GM12878 (cell line): Measurements from ENCODE around the gene GRIK5. TPM values are rescaled to one million over a fixed set of nuclear protein-coding genes. Genes with fewer than 3 reads are reported as not detected.

Experiments used
- ATAC-seq: fragments of 200-7000 bp; cut with Tn5 transposase; 3 replicates; pipeline ENCODE4 v1.9.1; 2020; ENCODE audit warnings: mild to moderate bottlenecking, moderate library complexity
- BruUV-seq: library from RNA; stranded (reverse); fragments of 400-500 nt; replicated peaks from 2 replicates; lab custom pipeline; 2021; lab: Mats Ljungman, UMichigan
- CTCF ChIA-PET: fragments of 300-600 bp; sonication (Branson Sonifier 250); formaldehyde crosslinking; extraction: SDS; loops from one replicate; lab custom pipeline; 2021; ENCODE audit warnings: inconsistent platforms; lab: Yijun Ruan, JAX
- POLR2A ChIA-PET: fragments of 350-600 bp; formaldehyde crosslinking; extraction: SDS; loops from one replicate; lab custom pipeline; 2021; ENCODE audit warnings: inconsistent platforms; lab: Charles Lee
- RAD21 ChIA-PET: fragments of 300-600 bp; sonication (Branson Sonifier 250); formaldehyde crosslinking; loops from one replicate; lab custom pipeline; 2023; ENCODE audit warnings: antibody characterized with exemption; ENCODE audit not compliant: unreplicated experiment; lab: Charles Lee
- SMC1A ChIA-PET: fragments of 300-600 bp; sonication (Branson Sonifier 250); formaldehyde crosslinking; loops from one replicate; lab custom pipeline; 2023; ENCODE audit not compliant: unreplicated experiment, uncharacterized antibody; lab: Charles Lee
- DNase-seq: peaks from one replicate; pipeline ENCODE4 v3.0.0-alpha.2; 2011; ENCODE audit warnings: low read depth, low spot score
- FAIRE-seq: peaks from 3 replicates; lab custom pipeline; 2011; peaks lifted over from hg19 to GRCh38; lab: Jason Lieb, UNC
- H2AFZ ChIP-seq: 2 replicates; pipeline ENCODE4 v1.6.0; 2011; ENCODE audit warnings: low read depth, low read length, control low read depth; ENCODE audit not compliant: control insufficient read depth
- H3K27ac ChIP-seq: 2 replicates; pipeline ENCODE4 v1.5.1; 2011; ENCODE audit warnings: control low read depth; ENCODE audit not compliant: control insufficient read depth, insufficient read depth
- H3K27me3 ChIP-seq, 2 experiments: replicated peaks in 1 of 2; 2 replicates each; pipeline versions ENCODE4 v1.6.0 to v1.6.1; 2011; ENCODE audit warnings: low read length in 1 of 2; ENCODE audit not compliant: control insufficient read depth in 2 of 2, insufficient read depth in 2 of 2
- H3K36me3 ChIP-seq, 2 experiments: 2 replicates each; pipeline ENCODE4 v1.5.1; 2011; ENCODE audit warnings: low read length in 1 of 2; ENCODE audit not compliant: control insufficient read depth in 2 of 2, insufficient read depth in 2 of 2
- H3K4me1 ChIP-seq: 2 replicates; pipeline ENCODE4 v1.6.1; 2011; ENCODE audit warnings: mild to moderate bottlenecking, low read length, moderate library complexity, mixed read lengths; ENCODE audit not compliant: control insufficient read depth, insufficient read depth
- H3K4me2 ChIP-seq: 2 replicates; pipeline ENCODE4 v1.6.0; 2011; ENCODE audit warnings: control low read depth; ENCODE audit not compliant: control insufficient read depth, insufficient read depth
- H3K4me3 ChIP-seq: fragments of 200-600 bp; sonication (generic); 2 replicates; pipeline ENCODE4 v1.5.1; 2016
- H3K79me2 ChIP-seq: 2 replicates; pipeline ENCODE4 v1.6.0; 2011; ENCODE audit warnings: low read length; ENCODE audit not compliant: control insufficient read depth, insufficient read depth
- H3K9ac ChIP-seq: 2 replicates; pipeline ENCODE4 v1.8.0; 2011; ENCODE audit warnings: low read length, control low read depth, mixed read lengths; ENCODE audit not compliant: control insufficient read depth, insufficient read depth
- H3K9me3 ChIP-seq: replicated peaks from 3 replicates; pipeline ENCODE4 v1.5.1; 2011; ENCODE audit warnings: mild to moderate bottlenecking, low read length; ENCODE audit not compliant: control insufficient read depth, insufficient read depth
- H4K20me1 ChIP-seq: 2 replicates; pipeline ENCODE4 v1.6.0; 2011; ENCODE audit not compliant: control insufficient read depth, insufficient read depth
- BHLHE40 ChIP-seq, 2 experiments: fragments of 450-650 bp in 1 of 2; IDR thresholded peaks; 2 replicates each; pipeline ENCODE4 v1.6.1; 2011 to 2017; ENCODE audit warnings: low read depth in 2 of 2, borderline replicate concordance in 1 of 2, improper control_type of control experiment in 1 of 2, low read length in 1 of 2, mild to moderate bottlenecking in 1 of 2
- CBFB ChIP-seq: IDR thresholded peaks from 2 replicates; pipeline ENCODE4 v1.6.1; 2016; ENCODE audit warnings: antibody characterized with exemption, low read depth
- CBX5 ChIP-seq: sonication (generic); IDR thresholded peaks from 2 replicates; pipeline ENCODE4 v1.6.1; 2016; ENCODE audit warnings: low read depth, moderate library complexity, mild to moderate bottlenecking, inconsistent platforms
- CHD1 ChIP-seq: IDR thresholded peaks from 2 replicates; pipeline ENCODE4 v1.6.1; 2012; ENCODE audit warnings: low read depth, low read length, improper control_type of control experiment
- DPF2 ChIP-seq: fragments of 450-650 bp; IDR thresholded peaks from 2 replicates; pipeline ENCODE4 v1.6.1; 2017; ENCODE audit warnings: mild to moderate bottlenecking
- FOS ChIP-seq: IDR thresholded peaks from 3 replicates; pipeline ENCODE4 v1.6.1; 2011; ENCODE audit warnings: borderline replicate concordance; ENCODE audit not compliant: insufficient read length; ENCODE audit errors: extremely low read depth
- HDAC6 ChIP-seq: fragments of 200-600 bp; sonication (generic); IDR thresholded peaks from one replicate; pipeline ENCODE4 v1.8.0; 2017; ENCODE audit warnings: antibody characterized with exemption; ENCODE audit not compliant: unreplicated experiment
- JUND ChIP-seq: IDR thresholded peaks from 2 replicates; pipeline ENCODE4 v1.6.1; 2012; ENCODE audit warnings: low read depth, mild to moderate bottlenecking, low read length, improper control_type of control experiment, moderate library complexity
- MEF2B ChIP-seq: fragments of 450-650 bp; IDR thresholded peaks from 2 replicates; pipeline ENCODE4 v1.6.1; 2018; ENCODE audit warnings: mild to moderate bottlenecking, moderate library complexity; ENCODE audit not compliant: partially characterized antibody, poor library complexity, severe bottlenecking
- POLR2A ChIP-seq: IDR thresholded peaks from 2 replicates; pipeline ENCODE4 v1.6.1; 2011; ENCODE audit warnings: low read depth, mild to moderate bottlenecking, low read length
- POU2F2 ChIP-seq: IDR thresholded peaks from 3 replicates; pipeline ENCODE4 v1.6.1; 2011; ENCODE audit warnings: low read depth, mild to moderate bottlenecking, low read length, borderline replicate concordance
- RB1 ChIP-seq: fragments of 450-650 bp; formaldehyde crosslinking; IDR thresholded peaks from 2 replicates; pipeline ENCODE4 v1.6.1; 2017; ENCODE audit warnings: mild to moderate bottlenecking, borderline replicate concordance
- SMARCA5 ChIP-seq: fragments of 450-650 bp; IDR thresholded peaks from 2 replicates; pipeline ENCODE4 v1.6.1; 2017; ENCODE audit warnings: mild to moderate bottlenecking
- TARDBP ChIP-seq: IDR thresholded peaks from 2 replicates; pipeline ENCODE4 v1.6.1; 2016; ENCODE audit warnings: borderline replicate concordance
- WGBS: methylation state at CpG from one replicate; pipeline ENCODE4 v1.1.6; 2016; ENCODE audit warnings: low lambda C conversion rate; ENCODE audit not compliant: insufficient replicate concordance, insufficient coverage; ENCODE audit errors: missing lambda C conversion rate; 5-methylcytosine and 5-hydroxymethylcytosine counted together
- in situ Hi-C: fragments of 300-500 bp; cut with MboI; formaldehyde crosslinking; loops from 9 replicates; pipeline ENCODE4 v1.14.3; 2018; ENCODE audit warnings: mixed read lengths
- intact Hi-C: fragments of 100-400 bp; cut with micrococcal nuclease; formaldehyde crosslinking; loops from one replicate; pipeline ENCODE4 v1.14.2; 2022; ENCODE audit not compliant: unreplicated experiment
- polyA plus RNA-seq, 11 experiments: library from polyadenylated mRNA; depleted of rRNA in 4 of 11; unstranded in 6 of 11; stranded (reverse) in 5 of 11; fragments of >200 nt; fragmentation: Nextera tagmentation in 4 of 11; fragmentation: Illumina TruSeq in 1 of 11; extraction: Ambion mirVana in 4 of 11; extraction: Trizol in 1 of 11; gene quantifications; 1 replicate in 1 of 11; 2 replicates in 10 of 11; pipeline versions ENCODE4 v1.2.1 to v1.2.3, GENCODE V29; 2011 to 2016; ENCODE audit warnings: inconsistent platforms in 2 of 11, missing spikeins in 2 of 11, low read depth in 1 of 11
- total RNA-seq, 4 experiments: library from RNA; depleted of rRNA in 3 of 4; stranded (reverse); fragments of >200 nt in 3 of 4; fragmentation: Illumina TruSeq in 1 of 4; extraction: Trizol in 1 of 4; gene quantifications; 2 replicates each; pipeline versions ENCODE4 v1.2.1 to v1.2.3, GENCODE V29; 2013 to 2021
- TF ChIP-seq, protein P1 (sequence below): fragments of 450-650 bp; IDR thresholded peaks from 2 replicates; pipeline ENCODE4 v1.6.1; 2017; ENCODE audit warnings: antibody characterized with exemption, mild to moderate bottlenecking, moderate library complexity
- TF ChIP-seq, protein P2 (sequence below): fragments of 450-650 bp; conservative IDR thresholded peaks from 2 replicates; pipeline ENCODE4 v1.6.1; 2017; ENCODE audit warnings: mild to moderate bottlenecking, moderate library complexity

The GRIK5 gene
- total and polyA plus RNA-seq, 10 of the 15 experiments (the other 5 are each of a cell fraction or from before 2014, with no cell fraction given) = 0.03 to 0.23 (median 0.07) TPM; not detected in 3

DNA sequence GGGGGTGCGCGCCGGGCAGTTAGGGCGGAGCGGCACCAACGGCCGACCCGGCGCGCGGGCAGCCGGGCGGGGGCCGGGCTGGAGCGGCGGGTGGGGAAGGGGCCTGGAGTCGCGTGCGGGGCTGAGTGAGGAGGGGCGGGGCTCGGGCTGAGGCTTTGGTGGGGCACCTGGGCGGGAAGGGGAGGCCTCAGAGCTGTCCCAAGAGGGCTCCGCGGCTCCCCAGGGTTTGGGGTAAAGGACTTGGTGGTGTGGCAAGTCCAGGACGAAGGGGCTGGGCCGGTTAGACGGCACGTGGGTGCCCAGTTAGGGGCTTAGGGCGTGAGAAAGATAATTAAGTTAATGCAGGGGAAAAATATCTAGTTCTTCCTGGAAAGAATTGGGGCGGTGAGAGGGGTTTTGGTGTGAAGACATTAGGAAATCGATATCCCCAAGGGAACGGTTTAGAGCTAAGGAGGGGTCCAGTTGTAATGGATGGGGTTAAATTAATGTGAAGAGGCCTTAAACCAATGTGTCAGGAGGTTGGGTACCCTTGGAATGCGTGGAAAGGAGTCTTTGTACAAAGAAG, 6.5 kb upstream of the GRIK5 start:
- in situ Hi-C loops = no loop called here
- SMC1A ChIA-PET = interaction anchor here (0.7 to 1.6 kb wide), 3 partner anchors 27 to 510 kb away, joined by 3 to 4 read pairs (median 3); no protein-coding TSS in a partner anchor
- peak overlapping the region; percentile 95 for H3K4me3 ChIP-seq

More for the DNA sequence above, 6.5 kb upstream of the GRIK5 start:
- H2AFZ ChIP-seq = no peak overlapping the region
- H3K9me3 ChIP-seq = no peaks in the 10 kb centered on the region
- ChIA-PET POLR2A (interaction anchor here (0.9 to 1.2 kb wide), 7 partner anchors 14 to 250 kb away, joined by 3 to 5 read pairs (median 3); no protein-coding TSS in a partner anchor), CTCF (interaction anchor here (0.7 to 1.5 kb wide), 5 partner anchors 19 to 220 kb away, joined by 3 to 4 read pairs (median 3); partner anchors contain the start of genes POU2F2 and RPS19), RAD21 (interaction anchor here (1.0 to 1.3 kb wide), 2 partner anchors 56 to 122 kb away, joined by 3 to 4 read pairs; no protein-coding TSS in a partner anchor)
- under 1% methylated on average over 11 of the region's 33 CpGs for WGBS
- intact Hi-C loops = no loop called here
- ATAC-seq (no peak), FAIRE-seq (no peak), DNase-seq (no peak)
- H3K36me3 ChIP-seq = peaks cover 14 to 29% of the 10 kb centered on the region in 2 experiments; a peak in 3 of 4 replicates
- no peaks in the 10 kb centered on the region for H3K27me3 ChIP-seq
- TF ChIP-seq RB1 (0 out of 2 replicates have a peak, but pooled peaks have one; percentile 14), POLR2A (no peak), FOS (no peak), MEF2B (peak; percentile 74), TARDBP (no peak), CHD1 (no peak), HDAC6 (peak; percentile 82), SMARCA5 (0 out of 2 replicates have a peak, but pooled peaks have one; percentile 70), JUND (no peak), DPF2 (peak; percentile 58; the same call in 1 of the 2 replicates), CBX5 (no peak), CBFB (no peak), POU2F2 (no peak), BHLHE40 (IDR thresholded peaks at IDR 0.05; ENCODE audit: borderline replicate concordance in 1 of 2, low read depth in 2 of 2, low read length in 1 of 2) (peak; percentile 2 to 10; a peak in 1 of 4 replicates)
- TF ChIP-seq, protein P1, sequence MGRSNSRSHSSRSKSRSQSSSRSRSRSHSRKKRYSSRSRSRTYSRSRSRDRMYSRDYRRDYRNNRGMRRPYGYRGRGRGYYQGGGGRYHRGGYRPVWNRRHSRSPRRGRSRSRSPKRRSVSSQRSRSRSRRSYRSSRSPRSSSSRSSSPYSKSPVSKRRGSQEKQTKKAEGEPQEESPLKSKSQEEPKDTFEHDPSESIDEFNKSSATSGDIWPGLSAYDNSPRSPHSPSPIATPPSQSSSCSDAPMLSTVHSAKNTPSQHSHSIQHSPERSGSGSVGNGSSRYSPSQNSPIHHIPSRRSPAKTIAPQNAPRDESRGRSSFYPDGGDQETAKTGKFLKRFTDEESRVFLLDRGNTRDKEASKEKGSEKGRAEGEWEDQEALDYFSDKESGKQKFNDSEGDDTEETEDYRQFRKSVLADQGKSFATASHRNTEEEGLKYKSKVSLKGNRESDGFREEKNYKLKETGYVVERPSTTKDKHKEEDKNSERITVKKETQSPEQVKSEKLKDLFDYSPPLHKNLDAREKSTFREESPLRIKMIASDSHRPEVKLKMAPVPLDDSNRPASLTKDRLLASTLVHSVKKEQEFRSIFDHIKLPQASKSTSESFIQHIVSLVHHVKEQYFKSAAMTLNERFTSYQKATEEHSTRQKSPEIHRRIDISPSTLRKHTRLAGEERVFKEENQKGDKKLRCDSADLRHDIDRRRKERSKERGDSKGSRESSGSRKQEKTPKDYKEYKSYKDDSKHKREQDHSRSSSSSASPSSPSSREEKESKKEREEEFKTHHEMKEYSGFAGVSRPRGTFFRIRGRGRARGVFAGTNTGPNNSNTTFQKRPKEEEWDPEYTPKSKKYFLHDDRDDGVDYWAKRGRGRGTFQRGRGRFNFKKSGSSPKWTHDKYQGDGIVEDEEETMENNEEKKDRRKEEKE = no peak
- TF ChIP-seq, protein P2, sequence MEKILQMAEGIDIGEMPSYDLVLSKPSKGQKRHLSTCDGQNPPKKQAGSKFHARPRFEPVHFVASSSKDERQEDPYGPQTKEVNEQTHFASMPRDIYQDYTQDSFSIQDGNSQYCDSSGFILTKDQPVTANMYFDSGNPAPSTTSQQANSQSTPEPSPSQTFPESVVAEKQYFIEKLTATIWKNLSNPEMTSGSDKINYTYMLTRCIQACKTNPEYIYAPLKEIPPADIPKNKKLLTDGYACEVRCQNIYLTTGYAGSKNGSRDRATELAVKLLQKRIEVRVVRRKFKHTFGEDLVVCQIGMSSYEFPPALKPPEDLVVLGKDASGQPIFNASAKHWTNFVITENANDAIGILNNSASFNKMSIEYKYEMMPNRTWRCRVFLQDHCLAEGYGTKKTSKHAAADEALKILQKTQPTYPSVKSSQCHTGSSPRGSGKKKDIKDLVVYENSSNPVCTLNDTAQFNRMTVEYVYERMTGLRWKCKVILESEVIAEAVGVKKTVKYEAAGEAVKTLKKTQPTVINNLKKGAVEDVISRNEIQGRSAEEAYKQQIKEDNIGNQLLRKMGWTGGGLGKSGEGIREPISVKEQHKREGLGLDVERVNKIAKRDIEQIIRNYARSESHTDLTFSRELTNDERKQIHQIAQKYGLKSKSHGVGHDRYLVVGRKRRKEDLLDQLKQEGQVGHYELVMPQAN = 0 out of 2 replicates have a peak, but pooled peaks have one; percentile 4
- H3K9ac ChIP-seq = peak overlapping the region; percentile 90
- peaks cover 32% of the 10 kb centered on the region for H3K79me2 ChIP-seq
- peaks cover 16% of the 10 kb centered on the region for H3K4me1 ChIP-seq
- no TSS peak for BruUV-seq
- H3K4me2 ChIP-seq = peak overlapping the region; percentile 86
- peak overlapping the region; percentile 76 for H3K27ac ChIP-seq
- H4K20me1 ChIP-seq = peaks cover 5% of the 10 kb centered on the region; the same call in 1 of the 2 replicates
